Trophoblast cell (in vitro differentiated cells and primary cell): ENCODE measurements around the gene PCOLCE2.

Experiments
- DNase-seq, 2 donors: peaks; one replicate each; pipeline ENCODE4 v3.0.0-alpha.2; 2016
- H2AFZ ChIP-seq: 2 replicates; pipeline ENCODE4 v1.6.1; 2013; ENCODE audit warnings: low read length, moderate library complexity, mild to moderate bottlenecking; ENCODE audit not compliant: insufficient read depth, poor library complexity
- H2AK5ac ChIP-seq: 2 replicates; pipeline ENCODE4 v1.6.1; 2013; ENCODE audit warnings: mild to moderate bottlenecking, low read length
- H2BK120ac ChIP-seq: 2 replicates; pipeline ENCODE4 v1.6.1; 2013; ENCODE audit warnings: low read length, mild to moderate bottlenecking, moderate library complexity; ENCODE audit not compliant: insufficient read depth, poor library complexity
- H2BK12ac ChIP-seq: 2 replicates; pipeline ENCODE4 v1.6.1; 2013; ENCODE audit warnings: mild to moderate bottlenecking, low read length, moderate library complexity
- H2BK5ac ChIP-seq: 2 replicates; pipeline ENCODE4 v1.6.1; 2013; ENCODE audit warnings: low read length, low read depth, moderate library complexity, mild to moderate bottlenecking; ENCODE audit not compliant: poor library complexity
- H3K14ac ChIP-seq: 2 replicates; pipeline ENCODE4 v1.6.1; 2013; ENCODE audit warnings: mild to moderate bottlenecking, low read length
- H3K18ac ChIP-seq: 2 replicates; pipeline ENCODE4 v1.6.1; 2013; ENCODE audit warnings: mild to moderate bottlenecking, low read length
- H3K23ac ChIP-seq: 2 replicates; pipeline ENCODE4 v1.6.1; 2013; ENCODE audit warnings: low read length
- H3K27ac ChIP-seq: 2 replicates; pipeline ENCODE4 v1.5.1; 2013; ENCODE audit warnings: low read depth, mild to moderate bottlenecking, inconsistent platforms, low read length, moderate library complexity
- H3K27me3 ChIP-seq: 2 replicates; pipeline ENCODE4 v1.6.1; 2013; ENCODE audit warnings: inconsistent platforms, mild to moderate bottlenecking, low read length, moderate library complexity; ENCODE audit not compliant: insufficient read depth
- H3K36me3 ChIP-seq, 2 experiments: 1 replicate in 1 of 2; 2 replicates in 1 of 2; pipeline ENCODE4 v1.6.1; 2013; ENCODE audit warnings: low read length in 2 of 2, mild to moderate bottlenecking in 2 of 2, moderate library complexity in 1 of 2; ENCODE audit not compliant: insufficient read depth in 2 of 2, control insufficient read depth in 1 of 2
- H3K4ac ChIP-seq: 2 replicates; pipeline ENCODE4 v1.6.1; 2013; ENCODE audit warnings: low read depth, mild to moderate bottlenecking, low read length, moderate library complexity
- H3K4me1 ChIP-seq, 2 experiments: 1 replicate in 1 of 2; 2 replicates in 1 of 2; pipeline ENCODE4 v1.6.1; 2013; ENCODE audit warnings: low read length in 2 of 2, mild to moderate bottlenecking in 2 of 2, moderate library complexity in 1 of 2; ENCODE audit not compliant: insufficient read depth in 2 of 2, control insufficient read depth in 1 of 2
- H3K4me2 ChIP-seq: 2 replicates; pipeline ENCODE4 v1.6.1; 2013; ENCODE audit warnings: inconsistent platforms, mild to moderate bottlenecking, low read length, moderate library complexity
- H3K4me3 ChIP-seq: 2 replicates; pipeline ENCODE4 v1.5.1; 2013; ENCODE audit warnings: mild to moderate bottlenecking, low read depth, low read length, inconsistent platforms
- H3K79me1 ChIP-seq: one replicate; pipeline ENCODE4 v1.6.1; 2013; ENCODE audit warnings: low read length
- H3K79me2 ChIP-seq: 2 replicates; pipeline ENCODE4 v1.6.1; 2013; ENCODE audit warnings: low read length, mild to moderate bottlenecking; ENCODE audit not compliant: control insufficient read depth, insufficient read depth, poor library complexity
- H3K9ac ChIP-seq: 2 replicates; pipeline ENCODE4 v1.6.1; 2013; ENCODE audit warnings: mild to moderate bottlenecking, low read length
- H3K9me3 ChIP-seq: 2 replicates; pipeline ENCODE4 v1.6.1; 2013; ENCODE audit warnings: low read depth, mild to moderate bottlenecking, control low read depth, inconsistent platforms, low read length; ENCODE audit not compliant: insufficient read depth
- H4K12ac ChIP-seq: 2 replicates; pipeline ENCODE4 v1.6.1; 2013; ENCODE audit warnings: low read depth, mild to moderate bottlenecking, low read length, moderate library complexity
- H4K8ac ChIP-seq: 2 replicates; pipeline ENCODE4 v1.6.1; 2013; ENCODE audit warnings: low read depth, mild to moderate bottlenecking, low read length, moderate library complexity
- H4K91ac ChIP-seq: one replicate; pipeline ENCODE4 v1.6.1; 2013; ENCODE audit warnings: low read depth, mild to moderate bottlenecking, low read length, moderate library complexity
- WGBS: extraction: QIAGEN DNeasy Blood & Tissue Kit; methylation state at CpG from one replicate; pipeline ENCODE4 v1.1.7; 2013; ENCODE audit warnings: missing lambda C conversion rate; ENCODE audit not compliant: insufficient read length, insufficient coverage; ENCODE audit errors: extremely low coverage; 5-methylcytosine and 5-hydroxymethylcytosine counted together

Gene PCOLCE2

DNA sequence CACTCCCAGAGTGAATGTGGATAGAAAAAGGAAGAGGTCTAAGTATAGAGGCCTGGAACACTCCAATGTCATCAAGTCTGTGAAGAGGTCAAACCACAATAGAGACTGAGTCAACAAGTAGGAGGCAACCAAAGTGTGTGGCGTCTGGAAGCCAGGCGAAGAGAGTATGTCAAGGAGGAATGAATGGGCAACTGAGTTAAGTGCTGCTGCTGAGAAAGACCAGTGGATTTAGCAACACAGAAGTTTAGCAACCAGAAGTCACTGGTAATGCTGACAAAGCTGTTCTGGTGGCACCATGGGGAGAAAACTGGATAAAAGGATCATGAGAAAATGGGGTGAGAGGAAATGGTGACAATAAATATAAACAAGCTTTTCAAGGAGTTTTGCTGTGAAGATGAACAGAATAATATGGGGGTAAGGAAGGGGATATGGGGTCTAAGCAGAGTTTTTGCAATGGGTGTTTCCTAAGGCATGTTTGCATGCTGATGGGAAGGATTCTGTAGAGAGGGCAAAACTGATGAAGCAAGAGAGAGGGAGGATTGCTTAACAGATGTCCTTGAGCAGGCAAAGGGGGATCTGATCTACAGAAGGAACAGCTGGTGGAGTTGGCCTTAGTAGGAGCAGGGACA is 38.4 kb downstream of the PCOLCE2 start:
- Histone ChIP-seq H2BK120ac (no peak overlapping the region), H4K8ac (no peak overlapping the region), H3K79me1 (no peaks in the 10 kb centered on the region), H3K4me2 (no peak overlapping the region), H3K23ac (no peak overlapping the region), H4K91ac (no peak overlapping the region), H3K79me2 (no peaks in the 10 kb centered on the region), H4K12ac (no peak overlapping the region), H3K27ac (no peak overlapping the region), H3K4me3 (no peak overlapping the region), H3K14ac (no peak overlapping the region), H3K4ac (no peak overlapping the region), H2AFZ (no peak overlapping the region), H2BK12ac (no peak overlapping the region), H3K9me3 (no peaks in the 10 kb centered on the region), H2AK5ac (no peak overlapping the region), H3K4me1 (peaks cover 2 to 5% of the 10 kb centered on the region in 2 experiments), H3K18ac (no peak overlapping the region), H3K9ac (no peak overlapping the region), H3K36me3 (no peaks in the 10 kb centered on the region), H3K27me3 (no peaks in the 10 kb centered on the region), H2BK5ac (no peak overlapping the region)
- no CpG with 5 or more reads among the region's 2 CpGs for WGBS
- peak in 1 of 2 donors; percentile 29 for DNase-seq

DNA sequence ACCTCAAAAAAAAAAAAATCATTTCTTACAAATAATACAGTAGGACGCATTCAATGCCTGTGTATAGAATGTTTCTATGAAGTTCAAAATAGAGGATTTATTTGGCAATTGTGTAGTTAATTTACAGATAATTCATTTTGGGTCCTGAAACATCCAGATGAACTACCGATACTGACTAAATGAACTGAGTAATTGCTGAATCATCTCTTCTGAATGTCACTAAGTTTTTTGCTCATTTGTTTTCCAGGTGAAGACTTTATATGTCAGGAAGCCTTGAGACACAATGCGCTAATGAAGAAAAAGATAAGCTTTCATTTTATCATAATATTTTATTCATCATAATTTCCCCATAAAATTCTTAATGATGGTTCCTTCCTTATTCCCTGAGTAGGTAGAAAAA is 39.7 kb downstream of the PCOLCE2 start:
- no peak overlapping the region for H2BK5ac ChIP-seq
- no CpG with 5 or more reads among the region's 3 CpGs for WGBS
- no peaks in the 10 kb centered on the region for H3K27me3 ChIP-seq
- no peak overlapping the region for H3K4me2 ChIP-seq
- no peak overlapping the region for H2BK120ac ChIP-seq
- no peak overlapping the region for H3K14ac ChIP-seq
- H4K8ac ChIP-seq, result no peak overlapping the region
- H3K79me1 ChIP-seq, result no peaks in the 10 kb centered on the region
- H3K4me3 ChIP-seq, result no peak overlapping the region
- no peak overlapping the region for H3K4ac ChIP-seq
- no peak overlapping the region for H2BK12ac ChIP-seq
- no peak overlapping the region for H2AFZ ChIP-seq
- no peak overlapping the region for H3K23ac ChIP-seq
- no peak overlapping the region for H2AK5ac ChIP-seq
- no peaks in the 10 kb centered on the region for H3K9me3 ChIP-seq
- H4K12ac ChIP-seq, result no peak overlapping the region
- H3K4me1 ChIP-seq, result peaks cover 2 to 5% of the 10 kb centered on the region in 2 experiments
- no peak overlapping the region for H3K27ac ChIP-seq
- H3K36me3 ChIP-seq, result no peaks in the 10 kb centered on the region
- H3K18ac ChIP-seq, result no peak overlapping the region
- no peak for DNase-seq
- H3K9ac ChIP-seq, result no peak overlapping the region
- no peak overlapping the region for H4K91ac ChIP-seq
- H3K79me2 ChIP-seq, result no peaks in the 10 kb centered on the region

DNA sequence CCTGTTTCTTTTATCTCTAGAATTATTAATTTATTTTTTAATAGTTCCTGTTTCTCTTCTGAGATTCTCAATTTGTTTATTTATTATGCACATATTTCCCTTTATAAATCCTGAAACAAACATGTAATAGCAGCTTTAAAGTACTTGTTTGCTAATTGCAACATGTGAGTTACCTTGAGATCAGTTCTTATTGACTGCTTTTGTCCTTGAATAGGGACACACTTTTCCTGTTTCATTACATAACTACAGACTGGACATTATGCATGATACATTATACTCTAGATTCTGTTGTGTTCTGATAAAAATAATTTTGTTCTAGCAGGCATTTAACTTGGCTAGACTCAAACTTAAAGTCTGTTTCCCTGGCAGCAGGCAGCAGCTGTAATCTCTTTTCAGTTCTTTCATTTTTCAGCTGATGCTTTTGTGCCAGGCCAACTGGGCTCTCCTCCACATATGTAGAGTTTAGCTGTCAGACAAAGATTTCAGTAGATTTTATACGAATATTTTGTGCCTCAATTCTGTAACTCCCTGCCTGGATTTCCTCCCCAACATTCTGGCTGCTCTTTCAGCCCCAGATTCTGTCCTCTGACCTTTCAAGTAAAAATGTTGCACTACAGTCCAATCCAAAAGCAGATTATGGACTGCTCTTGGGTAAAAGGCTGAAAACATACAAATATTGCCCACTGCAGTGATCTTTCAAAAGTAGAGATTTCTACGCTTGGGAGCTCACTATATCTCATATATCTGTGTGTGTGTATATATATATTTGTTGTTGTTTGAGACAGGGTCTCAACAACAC is 41.9 kb downstream of the PCOLCE2 start:
- Histone ChIP-seq H4K12ac (no peak overlapping the region), H3K14ac (no peak overlapping the region), H3K18ac (no peak overlapping the region), H3K79me1 (no peaks in the 10 kb centered on the region), H2BK5ac (no peak overlapping the region), H3K4ac (no peak overlapping the region), H3K79me2 (no peaks in the 10 kb centered on the region), H3K27me3 (no peaks in the 10 kb centered on the region), H2AK5ac (no peak overlapping the region), H2BK120ac (no peak overlapping the region), H3K4me1 (peaks cover 2 to 5% of the 10 kb centered on the region in 2 experiments), H4K8ac (no peak overlapping the region), H3K36me3 (no peaks in the 10 kb centered on the region), H2AFZ (no peak overlapping the region), H2BK12ac (no peak overlapping the region), H3K23ac (no peak overlapping the region), H3K4me2 (no peak overlapping the region), H3K4me3 (no peak overlapping the region), H3K9ac (no peak overlapping the region), H3K27ac (no peak overlapping the region), H4K91ac (no peak overlapping the region), H3K9me3 (no peaks in the 10 kb centered on the region)
- WGBS, result no CpG with 5 or more reads among the region's 2 CpGs
- no peak for DNase-seq

DNA sequence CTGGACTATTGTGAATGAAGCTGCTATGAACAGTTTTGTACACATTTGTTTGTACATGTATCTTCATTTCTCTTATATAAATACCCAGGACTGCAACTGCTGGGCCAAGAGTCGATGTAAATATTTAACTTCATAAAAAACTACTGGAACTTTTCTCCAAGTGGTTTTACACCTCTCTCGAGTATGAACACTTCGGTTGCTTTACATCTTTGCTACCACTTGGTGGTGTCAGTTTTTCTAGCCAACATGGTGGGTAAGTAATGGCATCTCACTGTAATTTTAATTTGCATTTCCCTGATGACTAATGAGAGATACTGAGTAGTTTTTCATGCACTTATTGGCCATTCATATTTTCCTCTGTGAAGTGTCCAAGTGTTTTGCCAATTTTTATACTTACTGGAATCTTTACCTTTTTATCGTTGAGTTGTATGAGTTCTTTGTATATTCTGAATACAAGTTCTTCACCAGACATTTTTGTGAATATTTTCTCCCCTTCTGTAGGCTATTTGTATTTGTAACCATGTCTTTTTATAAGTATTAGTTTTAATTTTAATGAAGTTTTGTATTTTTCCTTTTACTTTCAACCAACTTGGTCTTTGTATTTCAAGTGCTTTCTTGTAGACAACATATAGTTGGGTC is 44.4 kb downstream of the PCOLCE2 start:
- H2AFZ ChIP-seq, result no peak overlapping the region
- H3K79me2 ChIP-seq, result no peaks in the 10 kb centered on the region
- no peak overlapping the region for H3K4me3 ChIP-seq
- H4K12ac ChIP-seq, result no peak overlapping the region
- H3K9ac ChIP-seq, result no peak overlapping the region
- no peaks in the 10 kb centered on the region for H3K9me3 ChIP-seq
- WGBS, result no CpG with 5 or more reads among the region's 4 CpGs
- H3K18ac ChIP-seq, result no peak overlapping the region
- no peak overlapping the region for H2AK5ac ChIP-seq
- no peaks in the 10 kb centered on the region for H3K79me1 ChIP-seq
- no peaks in the 10 kb centered on the region for H3K36me3 ChIP-seq
- H3K23ac ChIP-seq, result no peak overlapping the region
- H3K4ac ChIP-seq, result no peak overlapping the region
- H3K27ac ChIP-seq, result no peak overlapping the region
- H2BK12ac ChIP-seq, result no peak overlapping the region
- H3K4me1 ChIP-seq, result no peaks in the 10 kb centered on the region
- no peak overlapping the region for H4K91ac ChIP-seq
- H3K14ac ChIP-seq, result no peak overlapping the region
- H2BK120ac ChIP-seq, result no peak overlapping the region
- no peaks in the 10 kb centered on the region for H3K27me3 ChIP-seq
- no peak overlapping the region for H2BK5ac ChIP-seq
- H3K4me2 ChIP-seq, result no peak overlapping the region
- H4K8ac ChIP-seq, result no peak overlapping the region
- DNase-seq, result peak; percentile 19 to 73
